PC-3 (cell line): ENCODE measurements around the gene LPCAT1. TPM values are rescaled to one million over a fixed set of nuclear protein-coding genes. Genes with fewer than 3 reads are reported as not detected.

Experiments
- ATAC-seq: fragments of 200-7000 bp; cut with Tn5 transposase; 2 replicates; pipeline ENCODE4 v1.9.1; 2020; ENCODE audit warnings: mild to moderate bottlenecking, moderate library complexity
- BruUV-seq: library from RNA; stranded (reverse); fragments of 400-500 nt; replicated peaks from 2 replicates; lab custom pipeline; 2021; lab: Mats Ljungman, UMichigan
- CTCF ChIA-PET: fragments of 300-600 bp; sonication (Branson Sonifier 250); formaldehyde crosslinking; loops from one replicate; lab custom pipeline; 2022; ENCODE audit warnings: antibody characterized with exemption; lab: Charles Lee
- POLR2A ChIA-PET: fragments of 300-600 bp; sonication (Branson Sonifier 250); formaldehyde crosslinking; loops from one replicate; lab custom pipeline; 2022; ENCODE audit warnings: antibody characterized with exemption; ENCODE audit not compliant: unreplicated experiment; lab: Charles Lee
- DNase-seq: peaks from one replicate; pipeline ENCODE4 v3.0.0-alpha.2; 2015
- H2AFZ ChIP-seq: fragments of 300-600 bp; sonication (generic); 2 replicates; pipeline ENCODE4 v1.6.0; 2016; ENCODE audit warnings: antibody characterized with exemption, low read length
- H3F3A ChIP-seq: fragments of 300-600 bp; sonication (generic); one replicate; pipeline ENCODE4 v1.6.0; 2017; ENCODE audit warnings: antibody characterized with exemption, low read length, control low read depth, mild to moderate bottlenecking; ENCODE audit not compliant: unreplicated experiment
- H3K27ac ChIP-seq: fragments of 300-600 bp; sonication (generic); 2 replicates; pipeline ENCODE4 v1.5.1; 2016; ENCODE audit warnings: mild to moderate bottlenecking, low read length
- H3K27me3 ChIP-seq: fragments of 300-600 bp; sonication (generic); 2 replicates; pipeline ENCODE4 v1.6.1; 2016; ENCODE audit warnings: low read length, mixed read lengths
- H3K36me3 ChIP-seq: fragments of 300-600 bp; sonication (generic); 2 replicates; pipeline ENCODE4 v1.6.1; 2016; ENCODE audit warnings: low read depth, mixed run types, low read length, mixed read lengths
- H3K4me1 ChIP-seq: fragments of 300-600 bp; sonication (generic); 2 replicates; pipeline ENCODE4 v1.5.1; 2016; ENCODE audit warnings: low read length; ENCODE audit not compliant: insufficient read depth
- H3K4me2 ChIP-seq: fragments of 300-600 bp; sonication (generic); 2 replicates; pipeline ENCODE4 v1.6.0; 2016; ENCODE audit warnings: low read length
- H3K4me3 ChIP-seq: fragments of 300-600 bp; sonication (generic); 2 replicates; pipeline ENCODE4 v1.5.1; 2016; ENCODE audit warnings: mild to moderate bottlenecking, low read length, mixed read lengths
- H3K79me2 ChIP-seq: fragments of 300-600 bp; sonication (generic); 2 replicates; pipeline ENCODE4 v1.6.1; 2017; ENCODE audit warnings: low read length, mixed read lengths
- H3K9ac ChIP-seq: fragments of 300-600 bp; sonication (generic); 2 replicates; pipeline ENCODE4 v1.6.0; 2016; ENCODE audit warnings: mild to moderate bottlenecking, low read length
- H3K9me2 ChIP-seq: fragments of 300-600 bp; sonication (generic); replicated peaks from 2 replicates; pipeline ENCODE4 v1.6.1; 2016; ENCODE audit warnings: mixed run types, low read length, mixed read lengths
- H3K9me3 ChIP-seq: fragments of 300-600 bp; sonication (generic); 2 replicates; pipeline ENCODE4 v1.6.1; 2016; ENCODE audit warnings: low read length, mixed read lengths
- H4K20me1 ChIP-seq: fragments of 300-600 bp; sonication (generic); 2 replicates; pipeline ENCODE4 v1.6.1; 2016; ENCODE audit warnings: low read length, mixed read lengths
- EZH2 ChIP-seq: fragments of 300-600 bp; sonication (generic); IDR thresholded peaks from one replicate; pipeline ENCODE4 v1.6.1; 2017; ENCODE audit warnings: antibody characterized with exemption, mild to moderate bottlenecking, low read length; ENCODE audit not compliant: unreplicated experiment
- EZH2phosphoT487 ChIP-seq: fragments of 300-600 bp; sonication (generic); IDR thresholded peaks from 2 replicates; pipeline ENCODE4 v1.6.1; 2018; ENCODE audit warnings: mild to moderate bottlenecking, antibody characterized with exemption, low read length, borderline replicate concordance
- intact Hi-C: fragments of 100-400 bp; cut with micrococcal nuclease; formaldehyde crosslinking; loops from 2 replicates; pipeline ENCODE4 v1.9.0; 2023
- total RNA-seq: library from RNA; depleted of rRNA; stranded (reverse); fragments of >200 nt; gene quantifications from 2 replicates; pipeline ENCODE4 v1.2.3, GENCODE V29; 2014
- TF ChIP-seq, protein P1 (sequence below): fragments of 300-600 bp; sonication (generic); conservative IDR thresholded peaks from 2 replicates; pipeline ENCODE4 v1.5.1; 2017; ENCODE audit warnings: antibody characterized with exemption, low read depth, mild to moderate bottlenecking, low read length

The LPCAT1 gene
- total RNA-seq, 1 experiment from 2014 or later = 121 TPM

DNA sequence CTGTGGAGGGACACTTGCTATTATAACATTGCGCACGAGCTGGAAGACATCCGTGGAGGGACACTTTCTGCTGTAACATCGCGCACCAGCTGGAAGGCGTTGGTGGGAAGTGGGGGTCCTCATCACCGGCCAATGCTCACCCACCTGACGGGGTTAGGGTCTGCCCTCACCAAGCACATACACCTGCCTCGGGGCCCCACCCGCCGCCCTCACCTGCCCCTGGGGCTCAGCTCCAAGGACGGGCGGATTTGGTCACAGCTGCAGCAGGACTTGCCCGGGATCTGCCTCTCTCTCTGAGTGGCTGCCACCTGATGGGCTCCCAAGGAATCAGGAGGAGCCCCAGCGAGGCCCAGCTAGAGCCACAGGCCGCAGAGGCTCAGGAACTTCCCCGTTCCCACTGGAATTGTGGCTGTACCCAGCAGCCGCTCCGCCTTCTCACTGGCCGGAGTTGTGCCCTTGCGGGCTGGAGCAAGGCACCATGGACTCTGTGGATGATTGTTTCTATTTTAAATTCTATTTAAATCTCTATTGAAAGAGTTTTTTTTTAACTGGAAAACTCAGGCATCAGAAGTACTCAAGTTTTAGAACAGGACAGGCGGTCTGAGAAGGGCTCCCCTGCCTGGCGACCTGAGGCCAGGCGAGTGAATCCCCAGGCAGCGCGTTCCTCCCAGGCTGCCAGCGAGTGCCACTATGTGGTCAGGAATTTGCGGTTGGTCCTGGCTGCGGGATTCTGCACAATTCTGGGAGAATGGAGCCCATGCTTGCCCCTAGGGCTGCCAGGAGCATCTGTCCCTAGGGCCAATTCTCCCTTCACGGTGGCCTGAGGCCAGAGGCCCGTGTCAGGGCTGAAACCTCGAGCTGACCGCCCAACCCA lies 39.7 kb downstream of the LPCAT1 start:
- Histone ChIP-seq H3F3A (no peaks in the 10 kb centered on the region), H3K9me2 (no peaks in the 10 kb centered on the region), H3K4me3 (no peak overlapping the region), H3K4me2 (no peak overlapping the region), H2AFZ (no peak overlapping the region), H3K36me3 (peaks cover 55% of the 10 kb centered on the region), H3K27me3 (no peaks in the 10 kb centered on the region), H3K9me3 (no peaks in the 10 kb centered on the region), H3K4me1 (peaks cover 3% of the 10 kb centered on the region; the same call in 1 of the 2 replicates), H3K27ac (no peak overlapping the region), H3K9ac (no peak overlapping the region), H3K79me2 (0 out of 2 replicates have a peak, but pooled peaks cover 4% of the 10 kb centered on the region), H4K20me1 (no peaks in the 10 kb centered on the region)
- no TSS peak for BruUV-seq
- TF ChIP-seq EZH2 (no peak), EZH2phosphoT487 (no peak)
- TF ChIP-seq, protein P1, sequence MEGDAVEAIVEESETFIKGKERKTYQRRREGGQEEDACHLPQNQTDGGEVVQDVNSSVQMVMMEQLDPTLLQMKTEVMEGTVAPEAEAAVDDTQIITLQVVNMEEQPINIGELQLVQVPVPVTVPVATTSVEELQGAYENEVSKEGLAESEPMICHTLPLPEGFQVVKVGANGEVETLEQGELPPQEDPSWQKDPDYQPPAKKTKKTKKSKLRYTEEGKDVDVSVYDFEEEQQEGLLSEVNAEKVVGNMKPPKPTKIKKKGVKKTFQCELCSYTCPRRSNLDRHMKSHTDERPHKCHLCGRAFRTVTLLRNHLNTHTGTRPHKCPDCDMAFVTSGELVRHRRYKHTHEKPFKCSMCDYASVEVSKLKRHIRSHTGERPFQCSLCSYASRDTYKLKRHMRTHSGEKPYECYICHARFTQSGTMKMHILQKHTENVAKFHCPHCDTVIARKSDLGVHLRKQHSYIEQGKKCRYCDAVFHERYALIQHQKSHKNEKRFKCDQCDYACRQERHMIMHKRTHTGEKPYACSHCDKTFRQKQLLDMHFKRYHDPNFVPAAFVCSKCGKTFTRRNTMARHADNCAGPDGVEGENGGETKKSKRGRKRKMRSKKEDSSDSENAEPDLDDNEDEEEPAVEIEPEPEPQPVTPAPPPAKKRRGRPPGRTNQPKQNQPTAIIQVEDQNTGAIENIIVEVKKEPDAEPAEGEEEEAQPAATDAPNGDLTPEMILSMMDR = no peak
- DNase-seq (no peak), ATAC-seq (no peak)
- intact Hi-C loops = no loop called here
- POLR2A ChIA-PET = no interaction called here
- CTCF ChIA-PET = no interaction called here

DNA sequence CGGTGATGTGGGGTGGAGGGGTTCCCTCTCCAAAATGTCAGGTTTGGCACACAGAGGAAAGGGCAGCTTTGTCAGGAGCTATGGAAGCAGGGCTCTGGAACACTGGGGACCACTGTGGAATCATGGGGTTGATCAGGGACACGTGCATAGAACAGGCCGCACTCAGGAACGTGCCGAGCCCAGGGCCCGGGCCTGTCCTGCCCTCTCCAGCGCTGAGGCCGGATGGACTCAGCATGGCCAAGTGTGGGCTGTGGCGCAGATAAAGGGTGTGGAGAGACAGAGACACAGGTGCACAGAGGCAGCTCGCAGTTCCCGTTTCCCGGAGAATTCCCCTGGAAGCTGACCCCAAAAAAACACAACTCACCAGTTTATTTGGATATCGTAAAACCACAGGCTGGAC lies 40.7 kb downstream of the LPCAT1 start:
- Histone ChIP-seq H3K27ac (no peak overlapping the region), H3K4me1 (no peaks in the 10 kb centered on the region), H3F3A (no peaks in the 10 kb centered on the region), H3K4me2 (no peak overlapping the region), H3K9ac (no peak overlapping the region), H3K9me2 (no peaks in the 10 kb centered on the region), H3K36me3 (peaks cover 55% of the 10 kb centered on the region), H3K4me3 (no peak overlapping the region), H4K20me1 (no peaks in the 10 kb centered on the region), H3K27me3 (no peaks in the 10 kb centered on the region), H3K79me2 (0 out of 2 replicates have a peak, but pooled peaks cover 4% of the 10 kb centered on the region), H3K9me3 (no peaks in the 10 kb centered on the region), H2AFZ (no peak overlapping the region)
- ATAC-seq = no peak
- ChIA-PET CTCF (no interaction called here), POLR2A (no interaction called here)
- intact Hi-C loops = no loop called here
- TF ChIP-seq, protein P1 = no peak
- no peak for TF ChIP-seq EZH2
- no peak for TF ChIP-seq EZH2phosphoT487
- DNase-seq = no peak
- no TSS peak for BruUV-seq

DNA sequence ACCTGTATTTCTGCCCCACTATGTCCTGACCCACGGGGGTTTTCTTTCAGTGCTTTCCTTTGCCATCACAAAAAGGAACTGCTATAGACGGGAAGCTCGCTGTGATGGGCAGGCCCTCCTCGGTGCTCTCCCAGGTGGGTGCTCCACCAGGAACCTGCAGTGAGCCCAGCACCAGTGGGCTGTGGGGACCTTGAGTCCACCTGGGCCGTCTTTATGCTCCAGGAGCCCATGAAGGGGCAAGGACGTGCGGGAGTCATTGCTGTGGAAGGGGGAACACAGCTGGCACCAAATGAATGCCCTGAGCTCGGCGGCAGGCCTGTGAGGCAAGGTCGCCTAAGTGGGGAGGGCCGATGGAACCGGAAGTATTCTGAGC lies 41.8 kb downstream of the LPCAT1 start:
- POLR2A ChIA-PET = no interaction called here
- ATAC-seq = no peak
- peaks cover 50% of the 10 kb centered on the region for H3K36me3 ChIP-seq

More for the DNA sequence above, 41.8 kb downstream of the LPCAT1 start:
- Histone ChIP-seq H3K9me2 (no peaks in the 10 kb centered on the region), H3K4me1 (no peaks in the 10 kb centered on the region), H3K4me2 (no peak overlapping the region), H3K27ac (no peak overlapping the region), H3K4me3 (no peak overlapping the region), H4K20me1 (no peaks in the 10 kb centered on the region), H3K9me3 (no peaks in the 10 kb centered on the region), H2AFZ (no peak overlapping the region), H3K27me3 (no peaks in the 10 kb centered on the region), H3K9ac (no peak overlapping the region), H3F3A (no peaks in the 10 kb centered on the region), H3K79me2 (0 out of 2 replicates have a peak, but pooled peaks cover 3% of the 10 kb centered on the region)
- no peak for DNase-seq
- no peak for TF ChIP-seq EZH2
- TF ChIP-seq, protein P1 = no peak
- TF ChIP-seq EZH2phosphoT487 = no peak
- CTCF ChIA-PET = no interaction called here
- BruUV-seq = no TSS peak
- intact Hi-C loops = no loop called here
